GM12878 (cell line): ENCODE data around the gene FOSB. TPM values are rescaled to one million over a fixed set of nuclear protein-coding genes. Genes with fewer than 3 reads are reported as not detected.

Source experiments
- ATAC-seq: fragments of 200-7000 bp; cut with Tn5 transposase; 3 replicates; pipeline ENCODE4 v1.9.1; 2020; ENCODE audit warnings: mild to moderate bottlenecking, moderate library complexity
- BruUV-seq: library from RNA; stranded (reverse); fragments of 400-500 nt; replicated peaks from 2 replicates; lab custom pipeline; 2021; lab: Mats Ljungman, UMichigan
- CTCF ChIA-PET: fragments of 300-600 bp; sonication (Branson Sonifier 250); formaldehyde crosslinking; extraction: SDS; loops from one replicate; lab custom pipeline; 2021; ENCODE audit warnings: inconsistent platforms; lab: Yijun Ruan, JAX
- POLR2A ChIA-PET: fragments of 350-600 bp; formaldehyde crosslinking; extraction: SDS; loops from one replicate; lab custom pipeline; 2021; ENCODE audit warnings: inconsistent platforms; lab: Charles Lee
- RAD21 ChIA-PET: fragments of 300-600 bp; sonication (Branson Sonifier 250); formaldehyde crosslinking; loops from one replicate; lab custom pipeline; 2023; ENCODE audit warnings: antibody characterized with exemption; ENCODE audit not compliant: unreplicated experiment; lab: Charles Lee
- SMC1A ChIA-PET: fragments of 300-600 bp; sonication (Branson Sonifier 250); formaldehyde crosslinking; loops from one replicate; lab custom pipeline; 2023; ENCODE audit not compliant: unreplicated experiment, uncharacterized antibody; lab: Charles Lee
- DNase-seq: peaks from one replicate; pipeline ENCODE4 v3.0.0-alpha.2; 2011; ENCODE audit warnings: low read depth, low spot score
- FAIRE-seq: peaks from 3 replicates; lab custom pipeline; 2011; peaks lifted over from hg19 to GRCh38; lab: Jason Lieb, UNC
- H2AFZ ChIP-seq: 2 replicates; pipeline ENCODE4 v1.6.0; 2011; ENCODE audit warnings: low read depth, low read length, control low read depth; ENCODE audit not compliant: control insufficient read depth
- H3K27ac ChIP-seq: 2 replicates; pipeline ENCODE4 v1.5.1; 2011; ENCODE audit warnings: control low read depth; ENCODE audit not compliant: control insufficient read depth, insufficient read depth
- H3K27me3 ChIP-seq, 2 experiments: replicated peaks in 1 of 2; 2 replicates each; pipeline versions ENCODE4 v1.6.0 to v1.6.1; 2011; ENCODE audit warnings: low read length in 1 of 2; ENCODE audit not compliant: control insufficient read depth in 2 of 2, insufficient read depth in 2 of 2
- H3K36me3 ChIP-seq, 2 experiments: 2 replicates each; pipeline ENCODE4 v1.5.1; 2011; ENCODE audit warnings: low read length in 1 of 2; ENCODE audit not compliant: control insufficient read depth in 2 of 2, insufficient read depth in 2 of 2
- H3K4me1 ChIP-seq: 2 replicates; pipeline ENCODE4 v1.6.1; 2011; ENCODE audit warnings: mild to moderate bottlenecking, low read length, moderate library complexity, mixed read lengths; ENCODE audit not compliant: control insufficient read depth, insufficient read depth
- H3K4me2 ChIP-seq: 2 replicates; pipeline ENCODE4 v1.6.0; 2011; ENCODE audit warnings: control low read depth; ENCODE audit not compliant: control insufficient read depth, insufficient read depth
- H3K4me3 ChIP-seq: fragments of 200-600 bp; sonication (generic); 2 replicates; pipeline ENCODE4 v1.5.1; 2016
- H3K79me2 ChIP-seq: 2 replicates; pipeline ENCODE4 v1.6.0; 2011; ENCODE audit warnings: low read length; ENCODE audit not compliant: control insufficient read depth, insufficient read depth
- H3K9ac ChIP-seq: 2 replicates; pipeline ENCODE4 v1.8.0; 2011; ENCODE audit warnings: low read length, control low read depth, mixed read lengths; ENCODE audit not compliant: control insufficient read depth, insufficient read depth
- H3K9me3 ChIP-seq: replicated peaks from 3 replicates; pipeline ENCODE4 v1.5.1; 2011; ENCODE audit warnings: mild to moderate bottlenecking, low read length; ENCODE audit not compliant: control insufficient read depth, insufficient read depth
- H4K20me1 ChIP-seq: 2 replicates; pipeline ENCODE4 v1.6.0; 2011; ENCODE audit not compliant: control insufficient read depth, insufficient read depth
- EP300 ChIP-seq, 2 experiments: fragments of 150-350 bp in 1 of 2; IDR thresholded peaks; 2 replicates each; pipeline ENCODE4 v1.6.1; 2011 to 2012; ENCODE audit warnings: low read depth in 2 of 2, low read length in 2 of 2, borderline replicate concordance in 1 of 2, improper control_type of control experiment in 1 of 2, inconsistent platforms in 1 of 2; ENCODE audit not compliant: control insufficient read depth in 1 of 2
- MYB ChIP-seq: fragments of 150-350 bp; IDR thresholded peaks from 2 replicates; pipeline ENCODE4 v1.6.1; 2014; ENCODE audit warnings: mild to moderate bottlenecking, low read depth, low read length, borderline replicate concordance
- RUNX3 ChIP-seq: IDR thresholded peaks from 2 replicates; pipeline ENCODE4 v1.6.1; 2012; ENCODE audit warnings: low read length, inconsistent platforms
- TCF3 ChIP-seq: IDR thresholded peaks from 2 replicates; pipeline ENCODE4 v1.6.1; 2012; ENCODE audit warnings: low read depth, mild to moderate bottlenecking, low read length, borderline replicate concordance; ENCODE audit not compliant: insufficient read depth
- YY1 ChIP-seq: IDR thresholded peaks from 2 replicates; pipeline ENCODE4 v1.6.1; 2011; ENCODE audit warnings: low read depth, mild to moderate bottlenecking, low read length
- WGBS: methylation state at CpG from one replicate; pipeline ENCODE4 v1.1.6; 2016; ENCODE audit warnings: low lambda C conversion rate; ENCODE audit not compliant: insufficient replicate concordance, insufficient coverage; ENCODE audit errors: missing lambda C conversion rate; 5-methylcytosine and 5-hydroxymethylcytosine counted together
- in situ Hi-C: fragments of 300-500 bp; cut with MboI; formaldehyde crosslinking; loops from 9 replicates; pipeline ENCODE4 v1.14.3; 2018; ENCODE audit warnings: mixed read lengths
- intact Hi-C: fragments of 100-400 bp; cut with micrococcal nuclease; formaldehyde crosslinking; loops from one replicate; pipeline ENCODE4 v1.14.2; 2022; ENCODE audit not compliant: unreplicated experiment
- polyA plus RNA-seq, 11 experiments: library from polyadenylated mRNA; depleted of rRNA in 4 of 11; unstranded in 6 of 11; stranded (reverse) in 5 of 11; fragments of >200 nt; fragmentation: Nextera tagmentation in 4 of 11; fragmentation: Illumina TruSeq in 1 of 11; extraction: Ambion mirVana in 4 of 11; extraction: Trizol in 1 of 11; gene quantifications; 1 replicate in 1 of 11; 2 replicates in 10 of 11; pipeline versions ENCODE4 v1.2.1 to v1.2.3, GENCODE V29; 2011 to 2016; ENCODE audit warnings: inconsistent platforms in 2 of 11, missing spikeins in 2 of 11, low read depth in 1 of 11
- total RNA-seq, 4 experiments: library from RNA; depleted of rRNA in 3 of 4; stranded (reverse); fragments of >200 nt in 3 of 4; fragmentation: Illumina TruSeq in 1 of 4; extraction: Trizol in 1 of 4; gene quantifications; 2 replicates each; pipeline versions ENCODE4 v1.2.1 to v1.2.3, GENCODE V29; 2013 to 2021

FOSB gene
- total and polyA plus RNA-seq, 10 of the 15 experiments (the other 5 are each of a cell fraction or from before 2014, with no cell fraction given): 0.06 to 0.56 (median 0.26) TPM

DNA sequence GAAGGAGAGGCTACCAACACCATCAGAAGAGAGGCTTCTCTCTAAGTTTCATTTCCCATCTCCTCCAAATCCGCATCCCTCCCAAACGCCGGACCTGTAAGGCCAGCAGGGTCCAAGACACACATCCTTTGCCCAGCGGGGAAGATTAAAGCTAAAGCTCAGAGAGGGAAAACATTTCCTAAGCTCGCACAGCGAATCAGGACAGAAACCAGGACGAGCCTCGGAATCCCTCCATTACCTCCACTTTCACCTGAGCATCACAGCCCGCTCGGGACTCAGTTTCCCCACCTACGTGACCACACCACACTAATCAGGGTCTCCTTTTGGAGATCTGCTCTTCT lies 711 bp upstream of the FOSB start:
- under 1% methylated on average over 11 of the region's 11 CpGs for WGBS
- Histone ChIP-seq H3K79me2 (no peaks in the 10 kb centered on the region), H3K27ac (no peak overlapping the region), H3K9me3 (no peaks in the 10 kb centered on the region), H3K36me3 (no peaks in the 10 kb centered on the region), H3K4me1 (peaks cover 14% of the 10 kb centered on the region), H3K4me3 (peak overlapping the region; percentile 82), H3K4me2 (peak overlapping the region; percentile 100), H2AFZ (peak overlapping the region; percentile 91), H4K20me1 (peaks cover 3% of the 10 kb centered on the region; the same call in 1 of the 2 replicates), H3K27me3 (no peaks in the 10 kb centered on the region), H3K9ac (peak overlapping the region; percentile 45; the same call in 1 of the 2 replicates)
- intact Hi-C loops (no loop called here), in situ Hi-C loops (loop anchor here (25.0 kb wide), 1 partner anchor 1705 kb away; the partner anchor contains the start of gene SMG9)
- POLR2A ChIA-PET: interaction anchor here (0.6 to 2.1 kb wide), 12 partner anchors 10 to 1969 kb away, joined by 3 to 8 read pairs (median 4); no protein-coding TSS in a partner anchor
- no TSS peak for BruUV-seq
- FAIRE-seq: no peak
- RAD21 ChIA-PET: interaction anchor here (1.0 to 4.3 kb wide), 7 partner anchors 10 to 178 kb away, joined by 3 to 64 read pairs (median 8); no protein-coding TSS in a partner anchor
- no peak for DNase-seq
- TF ChIP-seq MYB: no peak
- TF ChIP-seq TCF3: no peak
- TF ChIP-seq RUNX3: no peak
- TF ChIP-seq YY1: no peak
- TF ChIP-seq EP300 (IDR thresholded peaks at IDR 0.05; ENCODE audit: borderline replicate concordance in 1 of 2, control insufficient read depth in 1 of 2, low read depth in 2 of 2, low read length in 2 of 2): no peak
- CTCF ChIA-PET: interaction anchor here (1.1 to 5.2 kb wide), 12 partner anchors 11 to 140 kb away, joined by 3 to 71 read pairs (median 12); no protein-coding TSS in a partner anchor
- SMC1A ChIA-PET: interaction anchor here (1.2 to 4.8 kb wide), 6 partner anchors 10 to 63 kb away, joined by 3 to 52 read pairs (median 6); partner anchors contain the start of gene PPP1R13L
- no peak for ATAC-seq
